HFFc6 (cell line): ENCODE measurements around the gene KRT75. TPM values are rescaled to one million over a fixed set of nuclear protein-coding genes. Genes with fewer than 3 reads are reported as not detected.

Experiments
- DNase-seq: peaks from one replicate; pipeline ENCODE4 v3.0.0-alpha.2; 2018
- H3K27ac Mint-ChIP-seq: 2 replicates; pipeline ENCODE4 v1.8.0; 2020; ENCODE audit warnings: mild to moderate bottlenecking, mixed read lengths
- H3K27me3 Mint-ChIP-seq: 2 replicates; pipeline ENCODE4 v1.8.0; 2021; ENCODE audit warnings: mild to moderate bottlenecking, moderate library complexity, mixed read lengths; ENCODE audit not compliant: insufficient read depth
- H3K36me3 Mint-ChIP-seq: 2 replicates; pipeline ENCODE4 v1.8.0; 2021; ENCODE audit warnings: low read depth, mixed read lengths
- H3K4me1 Mint-ChIP-seq: 2 replicates; pipeline ENCODE4 v1.8.0; 2020; ENCODE audit warnings: low read depth, mixed read lengths
- H3K4me3 Mint-ChIP-seq: 2 replicates; pipeline ENCODE4 v1.8.0; 2020; ENCODE audit warnings: mild to moderate bottlenecking, moderate library complexity, mixed read lengths
- H3K9me3 Mint-ChIP-seq: 2 replicates; pipeline ENCODE4 v1.8.0; 2020; ENCODE audit warnings: mild to moderate bottlenecking, mixed read lengths
- CTCF ChIP-seq: fragments of 200-600 bp; sonication (generic); IDR thresholded peaks from 2 replicates; pipeline ENCODE4 v1.5.0; 2021; ENCODE audit warnings: antibody characterized with exemption, mild to moderate bottlenecking
- long read RNA-seq: library from polyadenylated mRNA; unstranded; transcript quantifications from one replicate; pipeline ENCODE4 v2.0.0, GENCODE V29; 2019
- total RNA-seq, 6 experiments: library from RNA; stranded (reverse); fragmentation: NEBNext Ultra II Directional; extraction: Animal tissue kit (Norgen Biotek cat#: 25700); gene quantifications; 2 replicates in 1 of 6; 3 replicates in 5 of 6; pipeline ENCODE4 v1.2.3, GENCODE V29; 2021

Gene KRT75
- total RNA-seq, result not detected
- long read RNA-seq, result 0 reads

- peaks cover 35% of the 10 kb centered on the region for H3K27me3 Mint-ChIP-seq
- no peaks in the 10 kb centered on the region for H3K36me3 Mint-ChIP-seq
- no peaks in the 10 kb centered on the region for H3K9me3 Mint-ChIP-seq
- no peak within 1 kb of the TSS for H3K27ac Mint-ChIP-seq
- DNase-seq, result no peak
- no peak within 1 kb of the TSS for H3K4me3 Mint-ChIP-seq
- H3K4me1 Mint-ChIP-seq, result peaks cover 24% of the 10 kb centered on the region
- no peak for TF ChIP-seq CTCF
Measured at GRCh38 chr12:52434081-52434733, at the start of gene KRT75. TSS of gene KRT75 (minus strand) at chr12:52434371. CDS start at chr12:52434304, 67 bp downstream.

GRCh38 chr12:52480073-52480472, 45.9 kb upstream of the KRT75 start:
- Mint-ChIP-seq H3K4me1 (no peaks in the 10 kb centered on the region), H3K27me3 (peaks cover 21% of the 10 kb centered on the region), H3K36me3 (no peaks in the 10 kb centered on the region), H3K4me3 (no peak overlapping the region), H3K9me3 (peaks cover 8% of the 10 kb centered on the region; the same call in 1 of the 2 replicates), H3K27ac (no peak overlapping the region)
- TF ChIP-seq CTCF, result no peak
- DNase-seq, result no peak

- H3K36me3 Mint-ChIP-seq, result no peaks in the 10 kb centered on the region
Measured at GRCh38 chr12:52477651-52478050, 43.5 kb upstream of the KRT75 start.

GRCh38 chr12:52474212-52474611, 40.0 kb upstream of the KRT75 start:
- H3K27ac Mint-ChIP-seq, result no peak overlapping the region
- H3K4me3 Mint-ChIP-seq, result no peak overlapping the region
- no peaks in the 10 kb centered on the region for H3K4me1 Mint-ChIP-seq
- no peaks in the 10 kb centered on the region for H3K36me3 Mint-ChIP-seq
- TF ChIP-seq CTCF, result no peak
- no peaks in the 10 kb centered on the region for H3K9me3 Mint-ChIP-seq
- peaks cover 29% of the 10 kb centered on the region for H3K27me3 Mint-ChIP-seq
- DNase-seq, result no peak

More at GRCh38 chr12:52477651-52478050, 43.5 kb upstream of the KRT75 start:
- no peak for TF ChIP-seq CTCF
- Mint-ChIP-seq H3K4me1 (no peaks in the 10 kb centered on the region), H3K4me3 (no peak overlapping the region), H3K27ac (no peak overlapping the region), H3K9me3 (no peaks in the 10 kb centered on the region), H3K27me3 (peaks cover 21% of the 10 kb centered on the region)
- DNase-seq, result no peak

GRCh38 chr12:52473768-52474167, 39.6 kb upstream of the KRT75 start, which contains the start of gene KRT6C:
TSS of gene KRT6C (minus strand) at chr12:52473805. CDS start at chr12:52473737, 68 bp downstream.
- no peak within 1 kb of the TSS for H3K27ac Mint-ChIP-seq
- no peaks in the 10 kb centered on the region for H3K9me3 Mint-ChIP-seq
- H3K4me1 Mint-ChIP-seq, result no peaks in the 10 kb centered on the region
- no peak for DNase-seq
- H3K36me3 Mint-ChIP-seq, result no peaks in the 10 kb centered on the region
- H3K27me3 Mint-ChIP-seq, result peaks cover 27% of the 10 kb centered on the region
- no peak for TF ChIP-seq CTCF
- H3K4me3 Mint-ChIP-seq, result no peak within 1 kb of the TSS
